GM12874 (cell line): ENCODE data around the gene SCAF1.

Source experiments
- TF ChIP-seq, protein P1 (sequence below): IDR thresholded peaks from 2 replicates; pipeline ENCODE4 v1.5.1; 2011; ENCODE audit warnings: low read depth, mild to moderate bottlenecking, control low read depth, low read length, moderate library complexity; ENCODE audit not compliant: insufficient read depth

SCAF1 gene

DNA sequence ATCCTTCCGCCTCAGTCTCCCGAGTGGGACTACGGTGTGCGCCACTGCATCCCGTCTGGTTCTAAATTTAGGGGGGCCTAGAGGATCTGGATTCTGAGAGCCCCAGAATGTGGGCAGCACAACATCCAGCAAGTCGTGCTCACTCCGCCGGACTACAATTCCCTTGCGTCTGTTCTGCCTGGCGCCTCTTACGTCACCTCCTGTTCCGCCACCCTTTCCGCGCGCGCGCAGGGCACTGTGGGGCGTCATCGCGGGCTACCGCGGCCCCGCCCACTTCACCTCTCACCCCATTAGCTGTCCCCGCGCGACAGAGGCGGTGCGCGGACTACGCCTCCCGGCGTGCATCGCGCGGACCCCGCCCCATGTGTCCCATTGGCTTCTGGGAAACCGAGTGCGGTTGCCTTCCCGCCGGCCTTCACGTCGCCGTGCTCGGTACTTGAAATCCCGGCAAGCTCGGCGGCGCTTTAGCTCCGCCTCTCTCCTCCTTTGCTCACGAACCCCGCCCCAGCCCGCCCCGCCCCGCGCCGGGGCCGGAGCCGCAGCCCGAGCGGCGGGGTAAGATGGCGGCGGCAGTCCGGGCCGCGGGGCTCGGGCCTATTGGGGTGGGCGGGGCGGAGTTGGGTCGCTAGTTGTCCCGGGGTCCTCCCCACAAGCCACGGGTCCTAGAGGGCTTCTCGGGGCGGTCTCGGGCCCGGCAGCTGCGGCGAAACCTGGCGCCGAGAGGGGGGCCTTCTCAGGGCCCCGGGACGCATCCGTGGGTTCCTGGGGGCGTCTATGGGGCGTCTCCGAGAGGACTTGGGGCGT lies at the start of gene SCAF1:
SCAF1 (plus strand) TSS at position 522 of the 804 bp plus-strand sequence. CDS start 2,818 bp downstream, outside the sequence.
- TF ChIP-seq, protein P1, sequence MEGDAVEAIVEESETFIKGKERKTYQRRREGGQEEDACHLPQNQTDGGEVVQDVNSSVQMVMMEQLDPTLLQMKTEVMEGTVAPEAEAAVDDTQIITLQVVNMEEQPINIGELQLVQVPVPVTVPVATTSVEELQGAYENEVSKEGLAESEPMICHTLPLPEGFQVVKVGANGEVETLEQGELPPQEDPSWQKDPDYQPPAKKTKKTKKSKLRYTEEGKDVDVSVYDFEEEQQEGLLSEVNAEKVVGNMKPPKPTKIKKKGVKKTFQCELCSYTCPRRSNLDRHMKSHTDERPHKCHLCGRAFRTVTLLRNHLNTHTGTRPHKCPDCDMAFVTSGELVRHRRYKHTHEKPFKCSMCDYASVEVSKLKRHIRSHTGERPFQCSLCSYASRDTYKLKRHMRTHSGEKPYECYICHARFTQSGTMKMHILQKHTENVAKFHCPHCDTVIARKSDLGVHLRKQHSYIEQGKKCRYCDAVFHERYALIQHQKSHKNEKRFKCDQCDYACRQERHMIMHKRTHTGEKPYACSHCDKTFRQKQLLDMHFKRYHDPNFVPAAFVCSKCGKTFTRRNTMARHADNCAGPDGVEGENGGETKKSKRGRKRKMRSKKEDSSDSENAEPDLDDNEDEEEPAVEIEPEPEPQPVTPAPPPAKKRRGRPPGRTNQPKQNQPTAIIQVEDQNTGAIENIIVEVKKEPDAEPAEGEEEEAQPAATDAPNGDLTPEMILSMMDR: no peak

- TF ChIP-seq, protein P1: no peak
Observed at GRCh38 chr19:49592486-49593232, 49.4 kb upstream of the SCAF1 start.

DNA sequence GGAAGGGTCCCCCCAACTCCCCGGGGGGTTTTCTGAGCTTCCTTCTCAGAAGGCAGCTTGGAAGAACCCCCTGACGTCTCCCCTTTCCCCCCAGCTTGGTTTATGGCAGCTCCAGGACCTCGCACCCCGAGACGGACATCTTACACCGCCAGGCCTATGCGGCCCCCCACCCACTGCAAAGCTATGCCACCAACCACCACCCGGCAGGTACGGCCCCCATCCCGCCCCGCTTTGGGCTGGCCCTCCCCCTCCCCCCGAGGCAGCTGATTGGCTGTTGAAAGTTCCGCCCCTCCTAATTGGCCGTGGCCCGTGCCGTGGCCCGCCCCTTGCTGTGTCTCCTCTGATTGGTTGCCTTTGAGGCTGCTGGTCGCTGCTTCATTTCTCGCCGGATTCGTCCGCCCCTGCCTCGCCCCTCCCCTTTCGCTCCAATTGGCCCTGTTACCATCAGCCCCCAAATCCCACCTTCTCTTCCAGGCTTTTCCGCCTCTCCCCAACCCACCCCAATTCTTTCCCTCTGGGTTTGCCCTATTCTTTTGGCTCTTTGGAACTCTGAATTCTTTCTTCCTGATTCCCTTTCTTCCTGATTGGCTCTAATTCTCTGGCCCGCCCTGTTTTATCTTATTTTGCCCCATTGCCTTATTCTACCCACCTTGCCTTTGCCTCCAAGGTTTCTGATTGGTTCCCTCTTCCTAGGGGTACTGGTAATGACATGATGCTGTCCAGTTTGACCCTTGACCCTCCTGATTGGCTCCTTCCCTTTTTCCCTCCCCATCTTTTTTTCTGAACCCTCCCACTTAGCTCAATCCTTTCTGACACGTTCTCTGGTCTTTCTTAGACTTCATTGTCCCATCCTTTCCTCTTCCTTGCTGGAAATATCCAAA lies 48.5 kb upstream of the SCAF1 start:
- TF ChIP-seq, protein P1: no peak

- TF ChIP-seq, protein P1: no peak
Observed at GRCh38 chr19:49594157-49594992, 47.6 kb upstream of the SCAF1 start.

DNA sequence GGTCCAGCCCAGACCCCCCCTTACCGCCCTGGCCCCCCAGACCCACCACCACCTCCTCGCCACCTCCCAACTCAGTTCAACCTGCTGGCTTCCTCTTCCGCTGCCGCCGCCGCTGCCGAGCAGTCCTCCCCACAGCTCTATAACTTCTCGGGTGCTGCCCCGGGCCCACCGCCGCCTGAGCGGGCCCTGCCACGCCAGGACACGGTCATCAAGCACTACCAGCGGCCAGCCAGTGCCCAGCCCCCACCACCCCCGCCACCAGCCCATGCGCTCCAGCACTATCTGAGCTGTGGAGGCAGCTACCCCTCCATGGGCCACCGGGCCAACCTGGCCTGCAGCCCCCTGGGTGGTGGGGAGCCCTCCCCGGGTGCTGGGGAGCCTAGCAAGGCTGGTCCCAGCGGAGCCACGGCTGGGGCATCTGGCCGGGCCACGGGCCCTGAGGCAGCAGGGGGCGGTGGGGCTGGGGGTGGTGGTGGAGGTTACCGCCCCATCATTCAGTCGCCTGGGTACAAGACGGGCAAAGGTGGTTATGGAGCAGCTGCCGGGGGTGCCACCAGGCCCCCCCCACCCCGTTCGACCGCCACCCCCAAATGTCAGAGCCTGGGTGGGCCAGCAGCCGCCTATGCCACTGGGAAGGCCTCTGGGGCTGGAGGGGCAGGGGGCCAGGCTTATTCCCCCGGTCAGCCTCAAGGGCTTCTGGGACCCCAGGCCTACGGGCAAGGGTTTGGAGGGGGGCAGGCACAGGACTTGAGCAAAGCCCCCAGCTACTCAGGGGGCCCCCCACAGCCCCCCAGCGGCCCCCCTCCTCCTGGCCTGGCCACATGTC lies 46.8 kb upstream of the SCAF1 start:
- TF ChIP-seq, protein P1: no peak

DNA sequence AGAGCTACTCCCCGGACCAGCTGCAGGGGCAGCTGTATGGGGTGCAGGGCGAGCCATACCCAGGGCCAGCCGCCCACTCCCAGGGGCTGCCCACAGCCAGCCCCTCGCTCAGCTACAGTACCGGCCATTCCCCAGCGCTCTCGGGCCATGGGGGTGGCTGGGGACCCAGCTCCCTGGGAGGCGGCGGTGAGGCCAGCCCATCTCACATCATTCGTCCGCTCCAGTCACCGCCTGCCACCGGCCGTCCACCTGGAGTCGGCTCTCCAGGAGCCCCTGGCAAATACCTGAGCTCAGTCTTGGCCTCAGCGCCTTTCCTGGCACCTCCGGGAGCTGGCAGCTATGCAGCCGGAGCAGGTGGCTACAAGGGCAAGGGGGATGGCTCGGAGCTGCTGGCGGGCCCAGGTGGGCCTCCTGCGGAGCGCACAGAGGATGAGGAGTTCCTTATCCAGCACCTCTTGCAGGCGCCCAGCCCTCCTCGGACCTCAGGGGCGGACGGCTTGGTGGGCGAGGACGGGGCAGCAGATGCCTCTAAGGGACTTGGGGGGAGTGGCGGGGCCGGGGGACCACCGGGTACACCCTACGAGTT lies 46.1 kb upstream of the SCAF1 start:
- TF ChIP-seq, protein P1: no peak
